NB4 (cell line): ENCODE measurements around the gene TCP11L2.
A peak's percentile ranks its signal among the peaks of the same experiment; 100 is the strongest.

Experiments
- DNase-seq: peaks from one replicate; pipeline ENCODE4 v3.0.0; 2010; ENCODE audit warnings: low read depth
- H3K4me3 ChIP-seq: one replicate; pipeline ENCODE4 v1.5.1; 2011; ENCODE audit warnings: mild to moderate bottlenecking, low read depth, low read length, moderate library complexity
- CTCF ChIP-seq: IDR thresholded peaks from one replicate; pipeline ENCODE4 v1.5.1; 2012; ENCODE audit warnings: low read depth, low read length
- MAX ChIP-seq: IDR thresholded peaks from 2 replicates; pipeline ENCODE4 v1.6.1; 2011; ENCODE audit warnings: low read depth, low read length
- MYC ChIP-seq: IDR thresholded peaks from 2 replicates; pipeline ENCODE4 v1.6.1; 2011; ENCODE audit warnings: low read depth, low read length
- POLR2A ChIP-seq: IDR thresholded peaks from 2 replicates; pipeline ENCODE4 v1.6.1; 2011; ENCODE audit warnings: mild to moderate bottlenecking; ENCODE audit not compliant: insufficient read length; ENCODE audit errors: extremely low read depth

The TCP11L2 gene

GRCh38 chr12:106301241-106301610 is 1.3 kb upstream of the TCP11L2 start:
- no peak for DNase-seq
- no peak overlapping the region for H3K4me3 ChIP-seq
- no peak for TF ChIP-seq MYC
- no peak for TF ChIP-seq MAX
- TF ChIP-seq POLR2A = no peak
- no peak for TF ChIP-seq CTCF

GRCh38 chr12:106301611-106302321 is 767 bp upstream of the TCP11L2 start:
- peak; percentile 77 for DNase-seq
- TF ChIP-seq CTCF (no peak), MYC (0 out of 2 replicates have a peak, but pooled peaks have one; percentile 35), MAX (peak; percentile 34), POLR2A (no peak)
- peak overlapping the region; percentile 64 for H3K4me3 ChIP-seq

GRCh38 chr12:106303202-106303820 is 778 bp downstream of the TCP11L2 start:
- peak overlapping the region; percentile 76 for H3K4me3 ChIP-seq
- no peak for TF ChIP-seq CTCF
- TF ChIP-seq MYC = no peak
- TF ChIP-seq POLR2A = no peak
- TF ChIP-seq MAX = peak; percentile 46
- peak; percentile 72 for DNase-seq

GRCh38 chr12:106304001-106304421 is 1.5 kb downstream of the TCP11L2 start:
- TF ChIP-seq POLR2A (no peak), MAX (no peak), MYC (no peak), CTCF (no peak)
- no peak overlapping the region for H3K4me3 ChIP-seq

GRCh38 chr12:106304797-106305196 is 2.3 kb downstream of the TCP11L2 start:
- H3K4me3 ChIP-seq = no peak overlapping the region
- TF ChIP-seq CTCF = no peak
- no peak for TF ChIP-seq POLR2A
- no peak for TF ChIP-seq MAX
- TF ChIP-seq MYC = no peak
- DNase-seq = no peak

More at GRCh38 chr12:106304001-106304421, 1.5 kb downstream of the TCP11L2 start:
- no peak for DNase-seq
